ENCODE results near the gene PCSK4.
"Not testable (repeated sequence)": the region's sequence is repeated elsewhere in the genome, so short reads cannot be mapped to it uniquely, and the experiment has no call there.

Gene PCSK4

GRCh38 chr19:1452802-1453524 is 37.2 kb downstream of the PCSK4 start:
- no peak for DNase-seq

- DNase-seq = no peak
These were observed 38.0 kb downstream of the PCSK4 start for GRCh38 chr19:1451916-1452801.

- DNase-seq = no peak
These were observed 39.1 kb downstream of the PCSK4 start for GRCh38 chr19:1450735-1451731.

- no peak for DNase-seq
These were observed 40.4 kb downstream of the PCSK4 start, which contains the start of gene APC2 for GRCh38 chr19:1449467-1450442. Gene APC2, plus strand, starts transcription at chr19:1450121. Its CDS starts 2,881 bp downstream, at chr19:1453002.

- DNase-seq = no peak
These were observed 42.2 kb downstream of the PCSK4 start for GRCh38 chr19:1447944-1448343.

GRCh38 chr19:1447504-1447903 is 42.6 kb downstream of the PCSK4 start:
- DNase-seq = no peak

- no peak for DNase-seq
These were observed 43.3 kb downstream of the PCSK4 start for GRCh38 chr19:1446713-1447481.

GRCh38 chr19:1445932-1446712 is 44.0 kb downstream of the PCSK4 start:
- DNase-seq = no peak

GRCh38 chr19:1445185-1445931 is 44.8 kb downstream of the PCSK4 start:
- peak; percentile 71 for DNase-seq

- DNase-seq = no peak
These were observed 48.3 kb downstream of the PCSK4 start for GRCh38 chr19:1441677-1442438.

- DNase-seq = no peak
These were observed 49.1 kb downstream of the PCSK4 start for GRCh38 chr19:1441022-1441426.

GRCh38 chr19:1440418-1440801 is 49.7 kb downstream of the PCSK4 start:
- no peak for DNase-seq

- DNase-seq = not testable (repeated sequence)
These were observed 50.4 kb downstream of the PCSK4 start for GRCh38 chr19:1439525-1440417.

GRCh38 chr19:1438933-1439354 is 51.2 kb downstream of the PCSK4 start:
- DNase-seq = no peak

- peak; percentile 95 for DNase-seq
These were observed 51.9 kb downstream of the PCSK4 start, which contains the start of gene RPS15 for GRCh38 chr19:1438035-1438932. Gene RPS15, plus strand, starts transcription at chr19:1438396. Its CDS starts 30 bp downstream, at chr19:1438426.

- no peak for DNase-seq
These were observed 52.5 kb downstream of the PCSK4 start for GRCh38 chr19:1437609-1438008.
